GM18502 (cell line): ENCODE data around the gene KRTAP10-1.

Source experiments
- ATAC-seq: cut with Tn5 transposase; IDR thresholded peaks from one replicate; pipeline ENCODE4 v1.9.1; 2021; ENCODE audit warnings: mild to moderate bottlenecking; ENCODE audit not compliant: unreplicated experiment, poor library complexity

Gene KRTAP10-1

DNA sequence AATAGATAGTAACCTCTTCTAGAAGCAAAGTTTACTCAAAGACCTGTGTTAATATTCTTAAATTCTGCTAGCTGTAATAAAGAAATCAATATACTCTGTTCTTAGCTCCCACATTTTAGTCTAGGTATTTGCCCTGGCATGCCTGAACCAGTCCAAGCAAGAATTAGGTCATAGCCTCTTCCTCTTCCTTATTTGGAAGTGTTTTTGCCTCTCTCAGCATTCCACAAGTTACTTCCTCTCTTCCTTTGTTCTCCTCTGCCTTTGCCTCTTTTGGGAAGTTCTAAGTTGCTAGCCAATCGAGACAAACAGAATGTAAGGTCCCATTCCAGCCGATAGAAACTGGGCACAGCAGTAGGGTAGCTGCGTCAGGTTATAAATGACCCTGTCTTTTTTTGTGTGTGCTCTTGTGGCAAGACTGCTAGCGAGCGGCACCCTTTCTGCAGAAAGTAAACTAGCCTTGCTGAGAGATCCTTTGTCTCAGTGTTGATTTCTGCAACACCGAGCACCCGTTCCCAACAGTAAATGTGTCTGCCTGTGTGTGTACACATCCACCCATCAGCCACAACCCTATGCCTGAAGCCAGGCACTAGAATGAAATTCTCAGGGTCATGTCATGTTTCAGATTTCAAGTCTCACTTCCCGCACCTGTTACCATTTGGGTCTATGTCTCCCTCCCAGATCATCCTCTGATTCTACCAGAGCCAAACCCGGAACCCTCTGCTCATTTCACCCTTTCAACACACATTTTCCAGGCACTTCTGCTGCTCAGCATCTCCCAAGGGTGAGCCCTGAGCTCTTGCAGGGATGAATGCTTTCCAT, 47.2 kb downstream of the KRTAP10-1 start:
- ATAC-seq = no peak

DNA sequence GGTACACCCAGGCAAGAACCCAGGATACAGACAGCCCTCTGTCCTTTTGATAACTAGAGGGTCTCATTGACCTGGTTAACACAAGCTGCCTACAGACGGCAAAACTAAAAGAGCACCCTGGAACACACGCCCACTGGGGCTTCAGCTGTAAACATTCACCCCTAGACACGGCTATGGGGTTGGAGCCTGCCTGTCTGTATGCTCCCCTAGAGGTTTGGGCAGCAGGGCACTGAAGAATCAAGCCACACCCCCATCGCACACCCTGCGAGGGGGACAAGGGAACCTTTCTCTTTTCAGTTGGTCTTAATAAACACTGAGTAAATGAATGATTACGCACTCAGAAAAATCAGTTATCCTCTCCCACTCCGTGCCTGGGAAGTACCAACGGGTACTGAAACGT, 49.2 kb downstream of the KRTAP10-1 start:
- ATAC-seq = no peak

DNA sequence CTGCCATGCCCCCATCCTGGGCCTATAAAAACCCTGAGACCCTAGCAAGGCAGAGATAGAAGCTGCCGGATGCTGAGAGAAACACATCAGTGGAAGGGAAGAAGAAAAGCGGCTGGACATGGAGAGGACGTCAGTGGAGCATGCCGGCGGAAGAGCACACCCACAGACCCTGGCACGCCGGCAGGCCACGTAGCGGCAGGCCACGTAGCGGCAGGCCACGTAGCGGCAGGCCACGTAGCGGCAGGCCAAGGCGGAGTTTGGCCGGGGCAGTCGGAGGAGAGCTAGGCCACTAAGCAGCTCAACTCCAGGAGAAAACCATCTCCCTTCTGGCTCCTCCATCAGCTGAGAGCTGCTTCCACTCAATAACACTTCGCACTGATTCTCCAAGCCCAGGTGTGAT, 49.6 kb downstream of the KRTAP10-1 start:
- no peak for ATAC-seq

DNA sequence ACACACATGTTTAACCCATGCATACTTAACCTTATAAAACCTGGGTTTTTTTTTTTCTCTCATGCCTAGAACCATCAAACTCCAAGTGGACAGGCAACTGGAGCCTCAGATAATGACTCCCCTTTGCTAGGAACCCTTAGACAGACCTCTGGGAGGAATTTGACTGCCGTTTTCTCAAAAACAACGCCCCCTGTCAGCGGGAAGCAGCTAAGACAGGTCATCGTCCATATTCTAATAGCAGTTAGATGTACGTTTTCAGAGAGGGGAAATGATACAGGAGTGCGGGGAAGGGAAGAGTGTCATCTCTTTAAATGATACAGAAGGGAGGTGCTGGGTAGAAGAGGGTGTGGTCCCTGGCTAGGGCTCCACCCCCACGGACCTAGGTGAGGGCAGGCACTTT, 50.0 kb downstream of the KRTAP10-1 start:
- no peak for ATAC-seq
